ACC112 (cell line): ENCODE data around the gene BTBD16.

ENCODE experiments used
- H2AFZ ChIP-seq: fragments of 200-600 bp; sonication (generic); one replicate; pipeline ENCODE4 v1.6.0; 2017; ENCODE audit warnings: antibody characterized with exemption, low read length; ENCODE audit not compliant: unreplicated experiment
- H3K27ac ChIP-seq: fragments of 200-600 bp; sonication (generic); 2 replicates; pipeline ENCODE4 v1.5.1; 2014; ENCODE audit warnings: low read depth, mild to moderate bottlenecking, antibody characterized with exemption, low read length, moderate library complexity
- H3K27me3 ChIP-seq: fragments of 200-600 bp; sonication (generic); 2 replicates; pipeline ENCODE4 v1.6.1; 2014; ENCODE audit warnings: mild to moderate bottlenecking, antibody characterized with exemption, low read length, moderate library complexity, mixed read lengths; ENCODE audit not compliant: insufficient read depth
- H3K36me3 ChIP-seq: fragments of 200-600 bp; sonication (generic); 2 replicates; pipeline ENCODE4 v1.6.1; 2016; ENCODE audit warnings: mild to moderate bottlenecking, antibody characterized with exemption, low read length, moderate library complexity, mixed read lengths; ENCODE audit not compliant: insufficient read depth
- H3K4me1 ChIP-seq: fragments of 200-600 bp; sonication (generic); one replicate; pipeline ENCODE4 v1.6.1; 2016; ENCODE audit warnings: low read length, mixed read lengths; ENCODE audit not compliant: insufficient read depth, unreplicated experiment, control insufficient read depth
- H3K4me3 ChIP-seq: fragments of 200-600 bp; sonication (generic); 2 replicates; pipeline ENCODE4 v1.5.1; 2014; ENCODE audit warnings: mild to moderate bottlenecking, low read depth, low read length
- H3K79me2 ChIP-seq: fragments of 200-600 bp; sonication (generic); one replicate; pipeline ENCODE4 v1.6.0; 2016; ENCODE audit warnings: low read length; ENCODE audit not compliant: control insufficient read depth, unreplicated experiment, insufficient read depth

The BTBD16 gene

GRCh38 chr10:122258136-122259074 lies 12.7 kb upstream of the BTBD16 start:
- H3K36me3 ChIP-seq: no peaks in the 10 kb centered on the region
- no peak overlapping the region for H3K27ac ChIP-seq
- no peaks in the 10 kb centered on the region for H3K4me1 ChIP-seq
- no peak overlapping the region for H2AFZ ChIP-seq
- H3K4me3 ChIP-seq: no peak overlapping the region
- no peaks in the 10 kb centered on the region for H3K79me2 ChIP-seq
- no peaks in the 10 kb centered on the region for H3K27me3 ChIP-seq

- Histone ChIP-seq H2AFZ (no peak overlapping the region), H3K4me3 (no peak overlapping the region), H3K4me1 (peaks cover 5% of the 10 kb centered on the region), H3K79me2 (no peaks in the 10 kb centered on the region), H3K27ac (no peak overlapping the region), H3K27me3 (no peaks in the 10 kb centered on the region), H3K36me3 (no peaks in the 10 kb centered on the region)
Observed at GRCh38 chr10:122259075-122259466, 12.0 kb upstream of the BTBD16 start.

GRCh38 chr10:122261584-122261983 lies 9.5 kb upstream of the BTBD16 start:
- Histone ChIP-seq H3K27me3 (no peaks in the 10 kb centered on the region), H3K79me2 (no peaks in the 10 kb centered on the region), H3K27ac (no peak overlapping the region), H3K36me3 (no peaks in the 10 kb centered on the region), H2AFZ (no peak overlapping the region), H3K4me3 (no peak overlapping the region), H3K4me1 (peaks cover 18% of the 10 kb centered on the region)

GRCh38 chr10:122263971-122264370 lies 7.1 kb upstream of the BTBD16 start:
- Histone ChIP-seq H3K27ac (peak overlapping the region; percentile 62), H3K79me2 (no peaks in the 10 kb centered on the region), H2AFZ (no peak overlapping the region), H3K36me3 (no peaks in the 10 kb centered on the region), H3K4me3 (peak overlapping the region; percentile 13; the same call in 1 of the 2 replicates), H3K27me3 (no peaks in the 10 kb centered on the region), H3K4me1 (peaks cover 25% of the 10 kb centered on the region)

- H3K36me3 ChIP-seq: no peaks in the 10 kb centered on the region
- peak overlapping the region; percentile 62 for H3K27ac ChIP-seq
- no peak overlapping the region for H2AFZ ChIP-seq
- H3K4me3 ChIP-seq: peak overlapping the region; percentile 13; the same call in 1 of the 2 replicates
- H3K27me3 ChIP-seq: no peaks in the 10 kb centered on the region
- peaks cover 25% of the 10 kb centered on the region for H3K4me1 ChIP-seq
- H3K79me2 ChIP-seq: no peaks in the 10 kb centered on the region
Observed at GRCh38 chr10:122264436-122264835, 6.7 kb upstream of the BTBD16 start.

GRCh38 chr10:122264931-122265330 lies 6.2 kb upstream of the BTBD16 start:
- no peaks in the 10 kb centered on the region for H3K79me2 ChIP-seq

GRCh38 chr10:122265896-122266295 lies 5.2 kb upstream of the BTBD16 start:
- Histone ChIP-seq H3K36me3 (no peaks in the 10 kb centered on the region), H2AFZ (no peak overlapping the region), H3K4me1 (peaks cover 25% of the 10 kb centered on the region), H3K27ac (no peak overlapping the region), H3K4me3 (no peak overlapping the region), H3K79me2 (no peaks in the 10 kb centered on the region), H3K27me3 (no peaks in the 10 kb centered on the region)

More at GRCh38 chr10:122264931-122265330, 6.2 kb upstream of the BTBD16 start:
- Histone ChIP-seq H2AFZ (no peak overlapping the region), H3K27me3 (no peaks in the 10 kb centered on the region), H3K27ac (peak overlapping the region; percentile 62; the same call in 1 of the 2 replicates), H3K36me3 (no peaks in the 10 kb centered on the region), H3K4me1 (peaks cover 25% of the 10 kb centered on the region), H3K4me3 (no peak overlapping the region)

GRCh38 chr10:122267849-122268737 lies 3.0 kb upstream of the BTBD16 start:
- Histone ChIP-seq H3K27me3 (no peaks in the 10 kb centered on the region), H3K4me1 (peaks cover 25% of the 10 kb centered on the region), H2AFZ (peak overlapping the region; percentile 42), H3K79me2 (no peaks in the 10 kb centered on the region), H3K27ac (no peak overlapping the region), H3K4me3 (no peak overlapping the region), H3K36me3 (no peaks in the 10 kb centered on the region)

GRCh38 chr10:122269059-122269687 lies 1.9 kb upstream of the BTBD16 start:
- Histone ChIP-seq H3K27ac (no peak overlapping the region), H2AFZ (no peak overlapping the region), H3K36me3 (no peaks in the 10 kb centered on the region), H3K79me2 (no peaks in the 10 kb centered on the region), H3K4me1 (peaks cover 18% of the 10 kb centered on the region), H3K4me3 (no peak overlapping the region), H3K27me3 (no peaks in the 10 kb centered on the region)

GRCh38 chr10:122273966-122274545 lies 3.0 kb downstream of the BTBD16 start:
- Histone ChIP-seq H2AFZ (no peak overlapping the region), H3K79me2 (no peaks in the 10 kb centered on the region), H3K36me3 (no peaks in the 10 kb centered on the region), H3K4me3 (no peak overlapping the region), H3K27me3 (no peaks in the 10 kb centered on the region), H3K4me1 (no peaks in the 10 kb centered on the region), H3K27ac (no peak overlapping the region)
